Endothelial cell of umbilical vein (primary cell): ENCODE results near the gene ELMO1. TPM values are rescaled to one million over a fixed set of nuclear protein-coding genes. Genes with fewer than 3 reads are reported as not detected.

Experiments used
- BruUV-seq: library from RNA; stranded (reverse); fragments of 400-500 nt; replicated peaks from 2 replicates; lab custom pipeline; 2021; lab: Mats Ljungman, UMichigan
- CTCF ChIA-PET: fragments of 300-600, 350-600 bp; sonication (Branson Sonifier 250); formaldehyde crosslinking; loops from one replicate; lab custom pipeline; 2021; ENCODE audit warnings: antibody characterized with exemption, inconsistent platforms; lab: Charles Lee
- POLR2A ChIA-PET: fragments of 300-600, 350-600 bp; sonication (Branson Sonifier 250); formaldehyde crosslinking; loops from one replicate; lab custom pipeline; 2021; ENCODE audit warnings: antibody characterized with exemption, inconsistent platforms; lab: Charles Lee
- DNase-seq: peaks from one replicate; pipeline ENCODE4 v3.0.0-alpha.2; 2011; ENCODE audit warnings: low read depth, low spot score
- FAIRE-seq: peaks from 2 replicates; lab custom pipeline; 2011; peaks lifted over from hg19 to GRCh38; lab: Jason Lieb, UNC
- H2AFZ ChIP-seq: 2 replicates; pipeline ENCODE4 v1.6.0; 2012; ENCODE audit warnings: low read depth, low read length, control low read depth, inconsistent platforms
- H3K27ac ChIP-seq: 2 replicates; pipeline ENCODE4 v1.5.1; 2011; ENCODE audit warnings: low read depth, mild to moderate bottlenecking, control low read depth, low read length, moderate library complexity; ENCODE audit not compliant: insufficient read depth
- H3K27me3 ChIP-seq, 2 experiments: 2 replicates each; pipeline versions ENCODE4 v1.6.0 to v1.6.1; 2011; ENCODE audit warnings: low read length in 2 of 2, mixed read lengths in 1 of 2; ENCODE audit not compliant: control insufficient read depth in 2 of 2, insufficient read depth in 2 of 2
- H3K36me3 ChIP-seq, 2 experiments: 2 replicates in 1 of 2; 3 replicates in 1 of 2; pipeline ENCODE4 v1.5.1; 2011; ENCODE audit warnings: low read length in 2 of 2, mild to moderate bottlenecking in 1 of 2, moderate library complexity in 1 of 2; ENCODE audit not compliant: control insufficient read depth in 2 of 2, insufficient read depth in 2 of 2; ENCODE audit errors: extremely low read depth in 1 of 2
- H3K4me1 ChIP-seq: 3 replicates; pipeline ENCODE4 v1.5.1; 2011; ENCODE audit warnings: mild to moderate bottlenecking, low read length; ENCODE audit not compliant: control insufficient read depth, insufficient read depth; ENCODE audit errors: extremely low read depth
- H3K4me2 ChIP-seq: 2 replicates; pipeline ENCODE4 v1.6.1; 2011; ENCODE audit warnings: low read length, control low read depth, mixed read lengths; ENCODE audit not compliant: insufficient read depth
- H3K4me3 ChIP-seq, 3 experiments: fragments of 200-600 bp in 1 of 3; sonication (generic), shearing (Covaris generic) in 1 of 3; replicated peaks in 1 of 3; 2 replicates each; pipeline ENCODE4 v1.5.1; 2011 to 2016; ENCODE audit warnings: control low read depth in 3 of 3, low read length in 3 of 3, mild to moderate bottlenecking in 2 of 3, inconsistent platforms in 1 of 3, low read depth in 1 of 3, moderate library complexity in 1 of 3; ENCODE audit not compliant: insufficient read depth in 1 of 3
- H3K79me2 ChIP-seq: 2 replicates; pipeline ENCODE4 v1.6.0; 2012; ENCODE audit warnings: low read length, inconsistent platforms; ENCODE audit not compliant: control insufficient read depth, insufficient read depth
- H3K9ac ChIP-seq: replicated peaks from 2 replicates; pipeline ENCODE3; 2011; ENCODE audit warnings: low read length, control low read depth; ENCODE audit not compliant: insufficient read depth; ENCODE audit errors: extremely low read depth
- H3K9me1 ChIP-seq: replicated peaks from 3 replicates; pipeline ENCODE4 v1.6.0; 2011; ENCODE audit warnings: mild to moderate bottlenecking, low read length; ENCODE audit not compliant: control insufficient read depth, insufficient read depth; ENCODE audit errors: extremely low read depth
- H3K9me3 ChIP-seq: replicated peaks from 2 replicates; pipeline ENCODE4 v1.5.1; 2012; ENCODE audit warnings: low read length, inconsistent platforms; ENCODE audit not compliant: control insufficient read depth, insufficient read depth
- H4K20me1 ChIP-seq: replicated peaks from 2 replicates; pipeline ENCODE3; 2011; ENCODE audit warnings: mild to moderate bottlenecking, low read length; ENCODE audit not compliant: control insufficient read depth, insufficient read depth; ENCODE audit errors: extremely low read depth
- EZH2 ChIP-seq: IDR thresholded peaks from 2 replicates; pipeline ENCODE4 v1.6.1; 2012; ENCODE audit warnings: borderline replicate concordance, low read depth, mild to moderate bottlenecking, moderate library complexity, low read length, inconsistent platforms; ENCODE audit not compliant: severe bottlenecking
- FOS ChIP-seq: IDR thresholded peaks from 2 replicates; pipeline ENCODE4 v1.6.1; 2011; ENCODE audit warnings: mild to moderate bottlenecking, low read length, moderate library complexity, borderline replicate concordance; ENCODE audit not compliant: insufficient read depth
- GATA2 ChIP-seq: IDR thresholded peaks from 2 replicates; pipeline ENCODE4 v1.7.0; 2011; ENCODE audit warnings: low read depth, mild to moderate bottlenecking, moderate library complexity, mixed read lengths, low read length; ENCODE audit not compliant: insufficient read length, insufficient read depth
- JUN ChIP-seq: IDR thresholded peaks from 2 replicates; pipeline ENCODE4 v1.6.1; 2011; ENCODE audit warnings: borderline replicate concordance, low read depth; ENCODE audit not compliant: insufficient read length, insufficient read depth
- MYC ChIP-seq: IDR thresholded peaks from one replicate; pipeline ENCODE4 v1.6.1; 2011; ENCODE audit warnings: mild to moderate bottlenecking, low read depth, low read length
- POLR2A ChIP-seq: IDR thresholded peaks from 2 replicates; pipeline ENCODE4 v1.6.1; 2012; ENCODE audit warnings: low read depth, mild to moderate bottlenecking, control low read depth, low read length
- POLR2AphosphoS5 ChIP-seq: IDR thresholded peaks from 2 replicates; pipeline ENCODE4 v1.6.1; 2012; ENCODE audit warnings: low read depth, mild to moderate bottlenecking, control low read depth, low read length, moderate library complexity; ENCODE audit not compliant: insufficient read depth
- dilution Hi-C: fragments of 300-500 bp; cut with MboI; formaldehyde crosslinking; loops from one replicate; pipeline ENCODE4 v1.15.0; 2019; ENCODE audit warnings: low sequenced_read_pairs; ENCODE audit not compliant: extremely low pct_ligation_motif_present
- intact Hi-C: fragments of 100-400 bp; cut with micrococcal nuclease; formaldehyde crosslinking; loops from one replicate; pipeline ENCODE4 v1.10.0; 2022
- polyA plus RNA-seq, 4 experiments: library from polyadenylated mRNA; depleted of rRNA in 3 of 4; stranded (reverse) in 3 of 4; unstranded in 1 of 4; fragments of >200 nt; gene quantifications; 2 replicates each; pipeline versions ENCODE4 v1.2.1 to v1.2.3, GENCODE V29; 2011 to 2012; ENCODE audit warnings: missing spikeins in 1 of 4
- total RNA-seq: library from RNA; stranded (reverse); gene quantifications from 2 replicates; pipeline ENCODE4 v1.2.3, GENCODE V29; 2021
- TF ChIP-seq, protein P1 (sequence below), 2 donors: IDR thresholded peaks; 1 replicate in 1 of 2; 2 replicates in 1 of 2; pipeline ENCODE4 v1.5.1; 2011; ENCODE audit warnings: low read length in 2 of 2, mild to moderate bottlenecking in 2 of 2, moderate library complexity in 2 of 2, control low read depth in 1 of 2, inconsistent platforms in 1 of 2, low read depth in 1 of 2; ENCODE audit not compliant: insufficient read depth in 1 of 2; ENCODE audit errors: extremely low read depth in 1 of 2
- TF ChIP-seq, protein P2 (sequence below): IDR thresholded peaks from 2 replicates; pipeline ENCODE4 v1.6.1; 2011; ENCODE audit not compliant: insufficient read depth, insufficient read length

ELMO1 gene
- total and polyA plus RNA-seq, 2 donors (not counting 3 experiments of a cell fraction or from before 2014, with no cell fraction given), result 17.0 to 30.6 TPM

- TF ChIP-seq POLR2A (no peak), GATA2 (no peak), MYC (no peak), EZH2 (no peak), JUN (no peak), POLR2AphosphoS5 (no peak), FOS (no peak)
- TF ChIP-seq, protein P1, sequence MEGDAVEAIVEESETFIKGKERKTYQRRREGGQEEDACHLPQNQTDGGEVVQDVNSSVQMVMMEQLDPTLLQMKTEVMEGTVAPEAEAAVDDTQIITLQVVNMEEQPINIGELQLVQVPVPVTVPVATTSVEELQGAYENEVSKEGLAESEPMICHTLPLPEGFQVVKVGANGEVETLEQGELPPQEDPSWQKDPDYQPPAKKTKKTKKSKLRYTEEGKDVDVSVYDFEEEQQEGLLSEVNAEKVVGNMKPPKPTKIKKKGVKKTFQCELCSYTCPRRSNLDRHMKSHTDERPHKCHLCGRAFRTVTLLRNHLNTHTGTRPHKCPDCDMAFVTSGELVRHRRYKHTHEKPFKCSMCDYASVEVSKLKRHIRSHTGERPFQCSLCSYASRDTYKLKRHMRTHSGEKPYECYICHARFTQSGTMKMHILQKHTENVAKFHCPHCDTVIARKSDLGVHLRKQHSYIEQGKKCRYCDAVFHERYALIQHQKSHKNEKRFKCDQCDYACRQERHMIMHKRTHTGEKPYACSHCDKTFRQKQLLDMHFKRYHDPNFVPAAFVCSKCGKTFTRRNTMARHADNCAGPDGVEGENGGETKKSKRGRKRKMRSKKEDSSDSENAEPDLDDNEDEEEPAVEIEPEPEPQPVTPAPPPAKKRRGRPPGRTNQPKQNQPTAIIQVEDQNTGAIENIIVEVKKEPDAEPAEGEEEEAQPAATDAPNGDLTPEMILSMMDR (IDR thresholded peaks at IDR 0.05; ENCODE audit: extremely low read depth in 1 of 2, insufficient read depth in 1 of 2, low read depth in 1 of 2, low read length in 2 of 2), result no peak
- TF ChIP-seq, protein P2, sequence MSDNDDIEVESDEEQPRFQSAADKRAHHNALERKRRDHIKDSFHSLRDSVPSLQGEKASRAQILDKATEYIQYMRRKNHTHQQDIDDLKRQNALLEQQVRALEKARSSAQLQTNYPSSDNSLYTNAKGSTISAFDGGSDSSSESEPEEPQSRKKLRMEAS, result no peak
- ChIA-PET CTCF (interaction anchor here (1.5 kb wide), 1 partner anchor 13 kb away, joined by 3 read pairs; no protein-coding TSS in a partner anchor), POLR2A (no interaction called here)
- no TSS peak for BruUV-seq
- no peak overlapping the region for H3K4me3 ChIP-seq
- no peak overlapping the region for H3K4me2 ChIP-seq
- H3K9ac ChIP-seq, result no peak overlapping the region
- H3K27me3 ChIP-seq, result no peaks in the 10 kb centered on the region
- intact Hi-C loops (no loop called here), dilution Hi-C loops (no loop called here)
- H3K36me3 ChIP-seq, result no peaks in the 10 kb centered on the region
- H3K4me1 ChIP-seq, result peaks cover 4% of the 10 kb centered on the region
- no peaks in the 10 kb centered on the region for H3K9me1 ChIP-seq
- no peak overlapping the region for H2AFZ ChIP-seq
- DNase-seq (no peak), FAIRE-seq (no peak)
- no peaks in the 10 kb centered on the region for H3K79me2 ChIP-seq
- no peaks in the 10 kb centered on the region for H4K20me1 ChIP-seq
- no peak overlapping the region for H3K27ac ChIP-seq
- no peaks in the 10 kb centered on the region for H3K9me3 ChIP-seq
Measured at GRCh38 chr7:37360484-37360883, 88.2 kb downstream of the ELMO1 start.
